ENCODE measurements around the gene PTEN. TPM values are rescaled to one million over a fixed set of nuclear protein-coding genes. Genes with fewer than 3 reads are reported as not detected.

The PTEN gene
- total and polyA plus RNA-seq, 2 donors (not counting 3 experiments of a cell fraction or from before 2014, with no cell fraction given), result 8.0 to 76.9 TPM

GRCh38 chr10:87826653-87827052 is 36.8 kb upstream of the PTEN start:
- intact Hi-C loops (cut with micrococcal nuclease), result no loop called here
- no peak for TF ChIP-seq EZH2 (IDR thresholded peaks at IDR 0.05; ENCODE audit: borderline replicate concordance, low read depth, low read length, severe bottlenecking)
- TF ChIP-seq CTCF (IDR thresholded peaks at IDR 0.05; ENCODE audit: extremely low read depth in 1 of 2, insufficient read depth in 1 of 2, low read depth in 1 of 2, low read length in 2 of 2), result no peak
- TF ChIP-seq MAX (IDR thresholded peaks at IDR 0.05; ENCODE audit: insufficient read depth, insufficient read length), result no peak
- TF ChIP-seq FOS (IDR thresholded peaks at IDR 0.05; ENCODE audit: borderline replicate concordance, insufficient read depth, low read length), result no peak
- no peak for TF ChIP-seq POLR2A (IDR thresholded peaks at IDR 0.05; ENCODE audit: low read depth, low read length)
- TF ChIP-seq POLR2AphosphoS5 (IDR thresholded peaks at IDR 0.05; ENCODE audit: insufficient read depth, low read depth, low read length), result no peak
- no peak for TF ChIP-seq JUN (IDR thresholded peaks at IDR 0.05; ENCODE audit: borderline replicate concordance, insufficient read depth, insufficient read length, low read depth)
- TF ChIP-seq GATA2 (IDR thresholded peaks at IDR 0.05; ENCODE audit: insufficient read depth, insufficient read length, low read depth, low read length), result no peak
- TF ChIP-seq MYC (IDR thresholded peaks at IDR 0.05; ENCODE audit: low read depth, low read length), result no peak
- POLR2A ChIA-PET, result no interaction called here

More at GRCh38 chr10:87826653-87827052, 36.8 kb upstream of the PTEN start:
- DNase-seq (ENCODE audit: low read depth, low spot score), result no peak
- CTCF ChIA-PET, result no interaction called here
- BruUV-seq (replicated peaks), result no TSS peak
- no peak overlapping the region for H2AFZ ChIP-seq (ENCODE audit: low read depth, low read length)
- no peak overlapping the region for H3K27ac ChIP-seq (ENCODE audit: insufficient read depth, low read depth, low read length)
- dilution Hi-C loops (cut with MboI; ENCODE audit: extremely low pct_ligation_motif_present, low sequenced_read_pairs), result no loop called here
- no peaks in the 10 kb centered on the region for H3K27me3 ChIP-seq (ENCODE audit: control insufficient read depth in 2 of 2, insufficient read depth in 2 of 2, low read length in 2 of 2)
- H3K9me3 ChIP-seq (replicated peaks; ENCODE audit: control insufficient read depth, insufficient read depth, low read length), result no peaks in the 10 kb centered on the region
- no peak overlapping the region for H3K4me3 ChIP-seq (replicated peaks in 1 of 3; ENCODE audit: insufficient read depth in 1 of 3, low read depth in 1 of 3, low read length in 3 of 3)
- no peak overlapping the region for H3K9ac ChIP-seq (replicated peaks; ENCODE audit: extremely low read depth, insufficient read depth, low read length)
- no peak for FAIRE-seq
- no peaks in the 10 kb centered on the region for H3K4me1 ChIP-seq (ENCODE audit: control insufficient read depth, extremely low read depth, insufficient read depth, low read length)
- H3K36me3 ChIP-seq (ENCODE audit: control insufficient read depth in 2 of 2, extremely low read depth in 1 of 2, insufficient read depth in 2 of 2, low read length in 2 of 2), result no peaks in the 10 kb centered on the region
- H3K9me1 ChIP-seq (replicated peaks; ENCODE audit: control insufficient read depth, extremely low read depth, insufficient read depth, low read length), result no peaks in the 10 kb centered on the region
- no peak overlapping the region for H3K4me2 ChIP-seq (ENCODE audit: insufficient read depth, low read length)
- H4K20me1 ChIP-seq (replicated peaks; ENCODE audit: control insufficient read depth, extremely low read depth, insufficient read depth, low read length), result no peaks in the 10 kb centered on the region
- no peaks in the 10 kb centered on the region for H3K79me2 ChIP-seq (ENCODE audit: control insufficient read depth, insufficient read depth, low read length)
